ENCODE data around the gene CENPB.

DNA sequence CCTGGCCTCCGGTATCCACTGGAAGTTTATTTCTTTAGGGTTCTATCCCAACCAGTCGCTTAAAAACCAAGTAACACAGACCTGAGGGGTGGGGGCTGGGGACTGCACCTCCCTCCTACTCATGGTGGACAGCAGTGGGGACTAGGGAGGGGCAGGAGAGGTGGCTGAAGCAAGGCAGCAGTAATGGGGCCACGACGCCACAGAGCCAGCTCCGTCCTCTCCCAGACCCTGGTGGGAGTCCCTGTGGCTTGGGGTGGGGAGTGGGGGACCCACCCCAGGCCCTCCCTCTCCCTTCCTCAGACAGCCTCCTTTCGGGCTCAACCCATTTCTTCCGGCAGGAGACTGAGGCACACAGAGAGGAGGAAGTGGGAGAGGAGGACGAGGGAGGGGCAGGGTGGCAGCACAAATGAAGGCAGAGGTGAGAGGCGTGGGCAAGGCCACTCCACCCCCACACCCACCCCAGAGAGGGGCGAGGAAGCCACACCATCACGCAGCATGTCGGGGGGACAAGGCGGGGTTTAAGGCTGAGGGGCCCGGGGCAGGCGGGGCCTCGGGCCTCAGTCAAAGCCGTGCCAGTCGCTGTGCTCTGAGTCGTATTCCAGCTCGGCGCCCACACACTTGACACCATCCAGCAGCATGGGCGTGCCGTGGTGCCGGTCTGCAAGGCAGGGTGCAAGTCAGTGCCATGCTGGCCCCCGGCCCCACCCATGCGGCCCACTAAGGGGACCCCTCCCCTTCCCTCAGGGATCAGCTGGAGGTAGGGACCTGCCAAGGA, 32.9 kb downstream of the CENPB start:
- TF ChIP-seq, protein P1, sequence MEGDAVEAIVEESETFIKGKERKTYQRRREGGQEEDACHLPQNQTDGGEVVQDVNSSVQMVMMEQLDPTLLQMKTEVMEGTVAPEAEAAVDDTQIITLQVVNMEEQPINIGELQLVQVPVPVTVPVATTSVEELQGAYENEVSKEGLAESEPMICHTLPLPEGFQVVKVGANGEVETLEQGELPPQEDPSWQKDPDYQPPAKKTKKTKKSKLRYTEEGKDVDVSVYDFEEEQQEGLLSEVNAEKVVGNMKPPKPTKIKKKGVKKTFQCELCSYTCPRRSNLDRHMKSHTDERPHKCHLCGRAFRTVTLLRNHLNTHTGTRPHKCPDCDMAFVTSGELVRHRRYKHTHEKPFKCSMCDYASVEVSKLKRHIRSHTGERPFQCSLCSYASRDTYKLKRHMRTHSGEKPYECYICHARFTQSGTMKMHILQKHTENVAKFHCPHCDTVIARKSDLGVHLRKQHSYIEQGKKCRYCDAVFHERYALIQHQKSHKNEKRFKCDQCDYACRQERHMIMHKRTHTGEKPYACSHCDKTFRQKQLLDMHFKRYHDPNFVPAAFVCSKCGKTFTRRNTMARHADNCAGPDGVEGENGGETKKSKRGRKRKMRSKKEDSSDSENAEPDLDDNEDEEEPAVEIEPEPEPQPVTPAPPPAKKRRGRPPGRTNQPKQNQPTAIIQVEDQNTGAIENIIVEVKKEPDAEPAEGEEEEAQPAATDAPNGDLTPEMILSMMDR (IDR thresholded peaks at IDR 0.05): no peak
- no peak for TF ChIP-seq ZFX (IDR thresholded peaks at IDR 0.05; ENCODE audit: borderline replicate concordance)
